HepG2 (cell line): ENCODE measurements around the gene LARP1. TPM values are rescaled to one million over a fixed set of nuclear protein-coding genes. Genes with fewer than 3 reads are reported as not detected.

Experiments used
- ATF7-NPFF ChIP-seq: sonication (generic); formaldehyde crosslinking; IDR thresholded peaks from 2 replicates; pipeline ENCODE4 v1.8.1; 2023; ENCODE audit warnings: mild to moderate bottlenecking, low read depth, missing genetic modification reagents, moderate library complexity
- HOXD1 ChIP-seq: sonication (generic); formaldehyde crosslinking; IDR thresholded peaks from 2 replicates; pipeline ENCODE4 v1.5.0; 2020; ENCODE audit warnings: missing genetic modification reagents
- MLLT10 ChIP-seq: sonication (generic); formaldehyde crosslinking; IDR thresholded peaks from 2 replicates; pipeline ENCODE4 v1.4.0; 2020; ENCODE audit warnings: missing genetic modification reagents
- NFIC ChIP-seq: IDR thresholded peaks from 2 replicates; pipeline ENCODE4 v1.6.1; 2012; ENCODE audit warnings: mild to moderate bottlenecking, low read length, inconsistent platforms
- NPAS2 ChIP-seq: sonication (generic); formaldehyde crosslinking; IDR thresholded peaks from 2 replicates; pipeline ENCODE4 v1.8.0; 2022; ENCODE audit warnings: mild to moderate bottlenecking, missing genetic modification reagents, borderline replicate concordance
- NR1H2 ChIP-seq: sonication (generic); formaldehyde crosslinking; IDR thresholded peaks from 2 replicates; pipeline ENCODE4 v1.8.1; 2022; ENCODE audit warnings: low read depth, missing genetic modification reagents, borderline replicate concordance
- PHF5A ChIP-seq: IDR thresholded peaks from one replicate; pipeline ENCODE4 v1.6.1; 2018; ENCODE audit warnings: low read depth, missing genetic modification reagents; ENCODE audit not compliant: unreplicated experiment
- SUZ12 ChIP-seq: fragments of 150-350 bp; IDR thresholded peaks from 2 replicates; pipeline ENCODE4 v1.6.1; 2014; ENCODE audit warnings: low read depth, low read length
- TARDBP ChIP-seq: sonication (generic); formaldehyde crosslinking; IDR thresholded peaks from 2 replicates; pipeline ENCODE4 v1.8.0; 2022; ENCODE audit warnings: mild to moderate bottlenecking, missing genetic modification reagents
- TBX2 ChIP-seq: sonication (generic); formaldehyde crosslinking; IDR thresholded peaks from 2 replicates; pipeline ENCODE4 v1.5.0; 2020; ENCODE audit warnings: missing genetic modification reagents, mild to moderate bottlenecking, borderline replicate concordance
- TGIF2 ChIP-seq: IDR thresholded peaks from 2 replicates; pipeline ENCODE4 v1.6.1; 2016; ENCODE audit warnings: control low read depth, missing compliant biosample characterization
- ZFP41 ChIP-seq: sonication (generic); formaldehyde crosslinking; IDR thresholded peaks from 2 replicates; pipeline ENCODE4 v1.4.0; 2020; ENCODE audit warnings: mild to moderate bottlenecking, missing genetic modification reagents, borderline replicate concordance
- ZFX ChIP-seq: sonication (generic); formaldehyde crosslinking; IDR thresholded peaks from 2 replicates; pipeline ENCODE4 v1.4.0; 2020; ENCODE audit warnings: mild to moderate bottlenecking, low read depth, missing genetic modification reagents, moderate library complexity
- ZNF20 ChIP-seq: sonication (generic); formaldehyde crosslinking; IDR thresholded peaks from 2 replicates; pipeline ENCODE4 v1.4.0; 2020; ENCODE audit warnings: mild to moderate bottlenecking, moderate library complexity, missing genetic modification reagents
- ZNF460 ChIP-seq: sonication (generic); formaldehyde crosslinking; IDR thresholded peaks from 2 replicates; pipeline ENCODE4 v1.5.1; 2020; ENCODE audit warnings: missing genetic modification reagents, mild to moderate bottlenecking, borderline replicate concordance
- ZNF768 ChIP-seq: sonication (generic); formaldehyde crosslinking; IDR thresholded peaks from 2 replicates; pipeline ENCODE4 v1.4.0; 2020; ENCODE audit warnings: missing genetic modification reagents
- polyA plus RNA-seq, 8 experiments: library from polyadenylated mRNA; depleted of rRNA in 3 of 8; stranded (reverse) in 7 of 8; unstranded in 1 of 8; fragments of >200 nt; fragmentation: Illumina TruSeq in 4 of 8; extraction: Trizol in 4 of 8; gene quantifications; 2 replicates each; pipeline versions ENCODE4 v1.2.1 to v1.2.3, GENCODE V29; 2011 to 2016; ENCODE audit warnings: low read depth in 4 of 8, missing spikeins in 1 of 8, mixed read lengths in 1 of 8; ENCODE audit not compliant: insufficient read depth in 1 of 8
- total RNA-seq, 5 experiments: library from RNA; depleted of rRNA; stranded (reverse); fragments of >200 nt; fragmentation: Illumina TruSeq; extraction: Trizol; gene quantifications; 2 replicates each; pipeline ENCODE4 v1.2.3, GENCODE V29; 2016; ENCODE audit warnings: low read depth in 1 of 5
- TF ChIP-seq, protein P1 (sequence below): sonication (generic); formaldehyde crosslinking; IDR thresholded peaks from 2 replicates; pipeline ENCODE4 v1.9.0; 2021; ENCODE audit warnings: missing genetic modification reagents, borderline replicate concordance
- TF ChIP-seq, protein P2 (sequence below): sonication (generic); formaldehyde crosslinking; IDR thresholded peaks from 2 replicates; pipeline ENCODE4 v1.4.0; 2020; ENCODE audit warnings: missing genetic modification reagents
- TF ChIP-seq, protein P3 (sequence below): sonication (generic); formaldehyde crosslinking; IDR thresholded peaks from 2 replicates; pipeline ENCODE4 v1.4.0; 2020; ENCODE audit warnings: missing genetic modification reagents
- TF ChIP-seq, protein P4 (sequence below): sonication (generic); formaldehyde crosslinking; IDR thresholded peaks from 2 replicates; pipeline ENCODE4 v1.5.0; 2020; ENCODE audit warnings: missing genetic modification reagents

The LARP1 gene
- total and polyA plus RNA-seq, 2 of the 13 experiments (the other 11 are each of a cell fraction or from before 2014, with no cell fraction given), result 45.2 to 61.4 TPM

DNA sequence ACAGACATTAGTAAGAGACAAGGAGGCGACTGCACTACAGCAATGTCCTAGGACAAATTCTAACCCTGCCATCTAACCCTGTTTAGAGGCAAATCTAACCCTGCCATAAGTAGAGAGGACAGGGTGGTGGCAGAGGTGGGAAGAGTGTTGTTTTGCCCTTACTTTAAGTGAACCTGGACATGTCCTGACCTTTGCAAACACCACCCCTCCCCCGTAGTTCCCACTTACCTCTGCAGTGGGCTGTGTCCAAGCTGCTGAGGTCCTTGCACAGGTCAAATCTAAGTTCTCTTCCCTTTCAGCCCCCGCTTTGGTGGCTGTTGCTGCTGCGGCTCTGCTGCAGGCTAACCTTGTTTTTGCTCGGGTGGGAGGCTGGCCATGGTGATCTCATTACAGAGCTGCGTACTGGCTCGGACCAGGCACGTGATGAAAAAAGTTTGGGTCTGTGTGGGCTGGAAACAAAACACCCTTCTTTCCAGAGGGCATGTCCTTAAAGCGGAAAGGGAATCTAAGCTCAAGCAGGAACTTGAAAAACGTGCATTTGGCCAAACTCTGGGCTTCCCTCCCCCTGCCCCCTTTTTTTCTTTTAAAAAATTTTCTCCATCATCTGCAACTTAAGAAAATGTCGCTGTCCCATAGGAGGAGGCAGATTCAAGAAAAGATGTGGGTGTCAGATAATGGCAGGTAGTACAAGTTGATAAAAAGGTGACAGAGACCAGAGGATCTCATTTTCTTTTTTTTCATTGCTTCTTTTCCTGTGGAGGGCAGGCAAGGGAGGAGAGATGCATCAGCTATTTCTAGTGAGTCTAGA is 95.3 kb downstream of the LARP1 start, which contains the start of gene FAXDC2 (continued):
- TF ChIP-seq, protein P1, sequence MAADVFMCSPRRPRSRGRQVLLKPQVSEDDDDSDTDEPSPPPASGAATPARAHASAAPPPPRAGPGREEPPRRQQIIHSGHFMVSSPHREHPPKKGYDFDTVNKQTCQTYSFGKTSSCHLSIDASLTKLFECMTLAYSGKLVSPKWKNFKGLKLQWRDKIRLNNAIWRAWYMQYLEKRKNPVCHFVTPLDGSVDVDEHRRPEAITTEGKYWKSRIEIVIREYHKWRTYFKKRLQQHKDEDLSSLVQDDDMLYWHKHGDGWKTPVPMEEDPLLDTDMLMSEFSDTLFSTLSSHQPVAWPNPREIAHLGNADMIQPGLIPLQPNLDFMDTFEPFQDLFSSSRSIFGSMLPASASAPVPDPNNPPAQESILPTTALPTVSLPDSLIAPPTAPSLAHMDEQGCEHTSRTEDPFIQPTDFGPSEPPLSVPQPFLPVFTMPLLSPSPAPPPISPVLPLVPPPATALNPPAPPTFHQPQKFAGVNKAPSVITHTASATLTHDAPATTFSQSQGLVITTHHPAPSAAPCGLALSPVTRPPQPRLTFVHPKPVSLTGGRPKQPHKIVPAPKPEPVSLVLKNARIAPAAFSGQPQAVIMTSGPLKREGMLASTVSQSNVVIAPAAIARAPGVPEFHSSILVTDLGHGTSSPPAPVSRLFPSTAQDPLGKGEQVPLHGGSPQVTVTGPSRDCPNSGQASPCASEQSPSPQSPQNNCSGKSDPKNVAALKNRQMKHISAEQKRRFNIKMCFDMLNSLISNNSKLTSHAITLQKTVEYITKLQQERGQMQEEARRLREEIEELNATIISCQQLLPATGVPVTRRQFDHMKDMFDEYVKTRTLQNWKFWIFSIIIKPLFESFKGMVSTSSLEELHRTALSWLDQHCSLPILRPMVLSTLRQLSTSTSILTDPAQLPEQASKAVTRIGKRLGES (CRISPR knock-in tag), result no peak
- TF ChIP-seq ZNF20 (no peak; the same call in 1 of the 2 replicates), ZFP41 (CRISPR knock-in tag) (peak; percentile 44; the same call in 1 of the 2 replicates), SUZ12 (no peak), NR1H2 (CRISPR knock-in tag) (no peak), PHF5A (CRISPR knock-in tag) (no peak), ZFX (CRISPR knock-in tag) (peak; percentile 25; the same call in 1 of the 2 replicates), NFIC (no peak), TBX2 (CRISPR knock-in tag) (no peak; the same call in 1 of the 2 replicates), NPAS2 (CRISPR knock-in tag) (no peak), TGIF2 (CRISPR knock-in tag) (peak; percentile 52; the same call in 1 of the 2 replicates), MLLT10 (CRISPR knock-in tag) (no peak), ZNF768 (CRISPR knock-in tag) (no peak), ZNF460 (no peak), HOXD1 (CRISPR knock-in tag) (no peak), ATF7-NPFF (CRISPR knock-in tag) (no peak), TARDBP (CRISPR knock-in tag) (no peak)
- TF ChIP-seq, protein P2, sequence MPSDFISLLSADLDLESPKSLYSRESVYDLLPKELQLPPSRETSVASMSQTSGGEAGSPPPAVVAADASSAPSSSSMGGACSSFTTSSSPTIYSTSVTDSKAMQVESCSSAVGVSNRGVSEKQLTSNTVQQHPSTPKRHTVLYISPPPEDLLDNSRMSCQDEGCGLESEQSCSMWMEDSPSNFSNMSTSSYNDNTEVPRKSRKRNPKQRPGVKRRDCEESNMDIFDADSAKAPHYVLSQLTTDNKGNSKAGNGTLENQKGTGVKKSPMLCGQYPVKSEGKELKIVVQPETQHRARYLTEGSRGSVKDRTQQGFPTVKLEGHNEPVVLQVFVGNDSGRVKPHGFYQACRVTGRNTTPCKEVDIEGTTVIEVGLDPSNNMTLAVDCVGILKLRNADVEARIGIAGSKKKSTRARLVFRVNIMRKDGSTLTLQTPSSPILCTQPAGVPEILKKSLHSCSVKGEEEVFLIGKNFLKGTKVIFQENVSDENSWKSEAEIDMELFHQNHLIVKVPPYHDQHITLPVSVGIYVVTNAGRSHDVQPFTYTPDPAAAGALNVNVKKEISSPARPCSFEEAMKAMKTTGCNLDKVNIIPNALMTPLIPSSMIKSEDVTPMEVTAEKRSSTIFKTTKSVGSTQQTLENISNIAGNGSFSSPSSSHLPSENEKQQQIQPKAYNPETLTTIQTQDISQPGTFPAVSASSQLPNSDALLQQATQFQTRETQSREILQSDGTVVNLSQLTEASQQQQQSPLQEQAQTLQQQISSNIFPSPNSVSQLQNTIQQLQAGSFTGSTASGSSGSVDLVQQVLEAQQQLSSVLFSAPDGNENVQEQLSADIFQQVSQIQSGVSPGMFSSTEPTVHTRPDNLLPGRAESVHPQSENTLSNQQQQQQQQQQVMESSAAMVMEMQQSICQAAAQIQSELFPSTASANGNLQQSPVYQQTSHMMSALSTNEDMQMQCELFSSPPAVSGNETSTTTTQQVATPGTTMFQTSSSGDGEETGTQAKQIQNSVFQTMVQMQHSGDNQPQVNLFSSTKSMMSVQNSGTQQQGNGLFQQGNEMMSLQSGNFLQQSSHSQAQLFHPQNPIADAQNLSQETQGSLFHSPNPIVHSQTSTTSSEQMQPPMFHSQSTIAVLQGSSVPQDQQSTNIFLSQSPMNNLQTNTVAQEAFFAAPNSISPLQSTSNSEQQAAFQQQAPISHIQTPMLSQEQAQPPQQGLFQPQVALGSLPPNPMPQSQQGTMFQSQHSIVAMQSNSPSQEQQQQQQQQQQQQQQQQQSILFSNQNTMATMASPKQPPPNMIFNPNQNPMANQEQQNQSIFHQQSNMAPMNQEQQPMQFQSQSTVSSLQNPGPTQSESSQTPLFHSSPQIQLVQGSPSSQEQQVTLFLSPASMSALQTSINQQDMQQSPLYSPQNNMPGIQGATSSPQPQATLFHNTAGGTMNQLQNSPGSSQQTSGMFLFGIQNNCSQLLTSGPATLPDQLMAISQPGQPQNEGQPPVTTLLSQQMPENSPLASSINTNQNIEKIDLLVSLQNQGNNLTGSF, result no peak
- TF ChIP-seq, protein P3, sequence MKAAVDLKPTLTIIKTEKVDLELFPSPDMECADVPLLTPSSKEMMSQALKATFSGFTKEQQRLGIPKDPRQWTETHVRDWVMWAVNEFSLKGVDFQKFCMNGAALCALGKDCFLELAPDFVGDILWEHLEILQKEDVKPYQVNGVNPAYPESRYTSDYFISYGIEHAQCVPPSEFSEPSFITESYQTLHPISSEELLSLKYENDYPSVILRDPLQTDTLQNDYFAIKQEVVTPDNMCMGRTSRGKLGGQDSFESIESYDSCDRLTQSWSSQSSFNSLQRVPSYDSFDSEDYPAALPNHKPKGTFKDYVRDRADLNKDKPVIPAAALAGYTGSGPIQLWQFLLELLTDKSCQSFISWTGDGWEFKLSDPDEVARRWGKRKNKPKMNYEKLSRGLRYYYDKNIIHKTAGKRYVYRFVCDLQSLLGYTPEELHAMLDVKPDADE (CRISPR knock-in tag), result no peak
- TF ChIP-seq, protein P4, sequence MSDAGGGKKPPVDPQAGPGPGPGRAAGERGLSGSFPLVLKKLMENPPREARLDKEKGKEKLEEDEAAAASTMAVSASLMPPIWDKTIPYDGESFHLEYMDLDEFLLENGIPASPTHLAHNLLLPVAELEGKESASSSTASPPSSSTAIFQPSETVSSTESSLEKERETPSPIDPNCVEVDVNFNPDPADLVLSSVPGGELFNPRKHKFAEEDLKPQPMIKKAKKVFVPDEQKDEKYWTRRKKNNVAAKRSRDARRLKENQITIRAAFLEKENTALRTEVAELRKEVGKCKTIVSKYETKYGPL (CRISPR knock-in tag), result no peak
